IMR-90 (cell line): ENCODE results near the gene NFILZ. TPM values are rescaled to one million over a fixed set of nuclear protein-coding genes. Genes with fewer than 3 reads are reported as not detected.

Experiments
- ATAC-seq: fragments of 200-7000 bp; cut with Tn5 transposase; 2 replicates; pipeline ENCODE4 v1.9.1; 2020; ENCODE audit warnings: low read depth, mild to moderate bottlenecking, moderate library complexity
- BruUV-seq: library from RNA; stranded (reverse); fragments of 400-500 nt; replicated peaks from 2 replicates; lab custom pipeline; 2021; lab: Mats Ljungman, UMichigan
- CTCF ChIA-PET: fragments of 300-600 bp; formaldehyde crosslinking; extraction: SDS; loops from one replicate; lab custom pipeline; 2021; ENCODE audit warnings: antibody characterized with exemption; lab: Yijun Ruan, JAX
- POLR2A ChIA-PET: fragments of 300-600 bp; sonication (Branson Sonifier 250); formaldehyde crosslinking; loops from one replicate; lab custom pipeline; 2022; ENCODE audit warnings: antibody characterized with exemption; ENCODE audit not compliant: unreplicated experiment; lab: Charles Lee
- DNase-seq: peaks from one replicate; pipeline ENCODE4 v3.0.0; 2013
- H2AFZ ChIP-seq: replicated peaks from 2 replicates; pipeline ENCODE3; 2013; ENCODE audit warnings: low read length, mild to moderate bottlenecking; ENCODE audit not compliant: poor library complexity
- H2AK5ac ChIP-seq: 2 replicates; pipeline ENCODE4 v1.6.1; 2013; ENCODE audit warnings: low read depth, low read length, inconsistent platforms
- H2AK9ac ChIP-seq: replicated peaks from 2 replicates; pipeline ENCODE3; 2013; ENCODE audit warnings: mild to moderate bottlenecking, low read depth, low read length, moderate library complexity; ENCODE audit not compliant: poor library complexity
- H2BK120ac ChIP-seq: 2 replicates; pipeline ENCODE4 v1.6.1; 2013; ENCODE audit warnings: low read depth, low read length, inconsistent platforms
- H2BK15ac ChIP-seq: 3 replicates; pipeline ENCODE4 v1.6.1; 2013; ENCODE audit warnings: low read depth, low read length, inconsistent platforms
- H2BK20ac ChIP-seq: 2 replicates; pipeline ENCODE4 v1.6.1; 2013; ENCODE audit warnings: low read depth, mild to moderate bottlenecking, inconsistent platforms, low read length, moderate library complexity
- H2BK5ac ChIP-seq: 2 replicates; pipeline ENCODE4 v1.6.1; 2013; ENCODE audit warnings: mild to moderate bottlenecking, low read depth, low read length, inconsistent platforms; ENCODE audit not compliant: poor library complexity, severe bottlenecking
- H3K14ac ChIP-seq: replicated peaks from 2 replicates; pipeline ENCODE4 v1.6.1; 2013; ENCODE audit warnings: low read depth, low read length, inconsistent platforms
- H3K18ac ChIP-seq: 2 replicates; pipeline ENCODE4 v1.6.1; 2013; ENCODE audit warnings: low read depth, low read length, control low read depth
- H3K23ac ChIP-seq: 2 replicates; pipeline ENCODE4 v1.6.1; 2013; ENCODE audit warnings: low read depth, low read length, inconsistent platforms
- H3K27ac ChIP-seq: 2 replicates; pipeline ENCODE4 v1.5.1; 2013; ENCODE audit warnings: mild to moderate bottlenecking, control low read depth, low read length; ENCODE audit not compliant: insufficient read depth
- H3K27me3 ChIP-seq: 2 replicates; pipeline ENCODE4 v1.6.1; 2013; ENCODE audit warnings: low read length; ENCODE audit not compliant: control insufficient read depth, insufficient read depth
- H3K36me3 ChIP-seq: 2 replicates; pipeline ENCODE4 v1.6.1; 2013; ENCODE audit warnings: low read length, mixed read lengths; ENCODE audit not compliant: control insufficient read depth, insufficient read depth
- H3K4ac ChIP-seq: 2 replicates; pipeline ENCODE4 v1.6.1; 2013; ENCODE audit warnings: low read depth, low read length, inconsistent platforms
- H3K4me1 ChIP-seq: 2 replicates; pipeline ENCODE4 v1.6.1; 2013; ENCODE audit warnings: low read length, mixed read lengths; ENCODE audit not compliant: control insufficient read depth, insufficient read depth
- H3K4me2 ChIP-seq: 2 replicates; pipeline ENCODE4 v1.6.1; 2013; ENCODE audit warnings: low read depth, mild to moderate bottlenecking, control low read depth, low read length, moderate library complexity
- H3K4me3 ChIP-seq: 2 replicates; pipeline ENCODE4 v1.5.1; 2013; ENCODE audit warnings: low read depth, mild to moderate bottlenecking, control low read depth, low read length, moderate library complexity; ENCODE audit not compliant: insufficient read depth
- H3K56ac ChIP-seq: 2 replicates; pipeline ENCODE4 v1.6.1; 2013; ENCODE audit warnings: low read length, inconsistent platforms; ENCODE audit not compliant: insufficient read depth; ENCODE audit errors: extremely low read depth
- H3K79me1 ChIP-seq, 2 experiments: 2 replicates each; pipeline ENCODE4 v1.6.1; 2013; ENCODE audit warnings: low read length in 2 of 2, inconsistent platforms in 1 of 2, low read depth in 1 of 2
- H3K9ac ChIP-seq: 2 replicates; pipeline ENCODE4 v1.6.1; 2013; ENCODE audit warnings: low read depth, low read length, control low read depth
- H3K9me1 ChIP-seq: 2 replicates; pipeline ENCODE4 v1.6.1; 2013; ENCODE audit warnings: low read length, inconsistent platforms; ENCODE audit not compliant: insufficient read depth
- H3K9me3 ChIP-seq: 2 replicates; pipeline ENCODE4 v1.6.1; 2013; ENCODE audit warnings: low read length; ENCODE audit not compliant: control insufficient read depth, insufficient read depth
- H4K20me1 ChIP-seq: 2 replicates; pipeline ENCODE4 v1.6.1; 2013; ENCODE audit warnings: low read length, inconsistent platforms; ENCODE audit not compliant: insufficient read depth
- H4K5ac ChIP-seq: 2 replicates; pipeline ENCODE4 v1.6.1; 2013; ENCODE audit warnings: mild to moderate bottlenecking, low read depth, low read length, control low read depth
- H4K8ac ChIP-seq, 2 experiments: 2 replicates each; pipeline ENCODE4 v1.6.1; 2013; ENCODE audit warnings: low read depth in 2 of 2, low read length in 2 of 2, control low read depth in 1 of 2, inconsistent platforms in 1 of 2
- H4K91ac ChIP-seq: 2 replicates; pipeline ENCODE4 v1.6.1; 2013; ENCODE audit warnings: low read depth, low read length, inconsistent platforms; ENCODE audit not compliant: insufficient read depth
- BHLHE40 ChIP-seq: fragments of 150-350 bp; IDR thresholded peaks from 2 replicates; pipeline ENCODE4 v1.6.1; 2016; ENCODE audit warnings: mild to moderate bottlenecking, low read depth, low read length
- ELK1 ChIP-seq: fragments of 150-350 bp; IDR thresholded peaks from 2 replicates; pipeline ENCODE4 v1.6.1; 2016; ENCODE audit warnings: low read depth, mild to moderate bottlenecking, low read length, moderate library complexity, borderline replicate concordance
- MAFK ChIP-seq: IDR thresholded peaks from 2 replicates; pipeline ENCODE4 v1.6.1; 2012; ENCODE audit warnings: low read depth, low read length, improper control_type of control experiment
- MAZ ChIP-seq: IDR thresholded peaks from 2 replicates; pipeline ENCODE4 v1.6.1; 2012; ENCODE audit warnings: low read depth, mild to moderate bottlenecking, low read length, improper control_type of control experiment, moderate library complexity, borderline replicate concordance
- MXI1 ChIP-seq: IDR thresholded peaks from 2 replicates; pipeline ENCODE4 v1.6.1; 2012; ENCODE audit warnings: low read depth, mild to moderate bottlenecking, low read length, moderate library complexity, borderline replicate concordance
- RCOR1 ChIP-seq: IDR thresholded peaks from 2 replicates; pipeline ENCODE4 v1.6.1; 2012; ENCODE audit warnings: mild to moderate bottlenecking, low read length, improper control_type of control experiment; ENCODE audit not compliant: insufficient replicate concordance
- WGBS, 2 experiments: methylation state at CpG; one replicate each; pipeline versions ENCODE4 v1.1.5 to v1.1.7; 2013; ENCODE audit warnings: missing lambda C conversion rate in 2 of 2; ENCODE audit not compliant: insufficient read length in 1 of 2; ENCODE audit errors: extremely low coverage in 2 of 2; 5-methylcytosine and 5-hydroxymethylcytosine counted together
- dilution Hi-C: fragments of 300-500 bp; cut with HindIII; formaldehyde crosslinking; loops from one replicate; pipeline ENCODE4 v1.14.3; 2018; ENCODE audit warnings: low sequenced_read_pairs; ENCODE audit not compliant: unreplicated experiment
- in situ Hi-C: fragments of 300-500 bp; cut with MboI; formaldehyde crosslinking; loops from 3 replicates; pipeline ENCODE4 v1.14.3; 2019; ENCODE audit warnings: low sequenced_read_pairs, inconsistent platforms, mixed read lengths
- intact Hi-C: fragments of 100-400 bp; cut with micrococcal nuclease; formaldehyde crosslinking; loops from 2 replicates; pipeline ENCODE4 v1.10.0; 2022
- polyA plus RNA-seq, 3 experiments: library from polyadenylated mRNA; depleted of rRNA; stranded (reverse); fragments of >200 nt; gene quantifications; 2 replicates each; pipeline ENCODE4 v1.2.3, GENCODE V29; 2012; ENCODE audit warnings: low replicate concordance in 1 of 3
- total RNA-seq: library from RNA; depleted of rRNA; stranded (reverse); fragments of >200 nt; gene quantifications from 2 replicates; pipeline ENCODE4 v1.2.3, GENCODE V29; 2012

NFILZ gene
- total and polyA plus RNA-seq, 2 of the 4 experiments (the other 2 are of a cell fraction): not detected

- Histone ChIP-seq H3K79me1 (no peaks in the 10 kb centered on the region), H4K8ac (no peak overlapping the region), H2BK120ac (no peak overlapping the region), H3K23ac (no peak overlapping the region), H3K4me1 (peaks cover 6% of the 10 kb centered on the region), H3K27ac (no peak overlapping the region), H3K9ac (no peak overlapping the region), H3K18ac (no peak overlapping the region), H3K4me2 (no peak overlapping the region), H2BK20ac (no peak overlapping the region), H2BK5ac (no peak overlapping the region), H3K56ac (no peak overlapping the region), H4K20me1 (no peaks in the 10 kb centered on the region), H3K9me1 (0 out of 2 replicates have a peak, but pooled peaks cover 3% of the 10 kb centered on the region), H3K27me3 (peaks cover 7% of the 10 kb centered on the region), H2AK5ac (no peak overlapping the region), H3K36me3 (no peaks in the 10 kb centered on the region), H4K91ac (no peak overlapping the region), H2AFZ (no peak overlapping the region), H3K4me3 (no peak overlapping the region), H3K4ac (no peak overlapping the region), H2BK15ac (no peak overlapping the region), H3K14ac (no peak overlapping the region), H2AK9ac (no peak overlapping the region), H3K9me3 (0 out of 2 replicates have a peak, but pooled peaks cover 2% of the 10 kb centered on the region), H4K5ac (no peak overlapping the region)
- TF ChIP-seq ELK1 (no peak), BHLHE40 (no peak), MAZ (no peak), MXI1 (no peak), RCOR1 (no peak), MAFK (no peak)
- intact Hi-C loops (no loop called here), in situ Hi-C loops (no loop called here), dilution Hi-C loops (no loop called here)
- ChIA-PET POLR2A (no interaction called here), CTCF (interaction anchor here (0.6 to 2.2 kb wide), 5 partner anchors 8 to 63 kb away, joined by 3 to 13 read pairs (median 6); partner anchors contain the start of gene NFILZ)
- no TSS peak for BruUV-seq
- no peak for ATAC-seq
- no CpG with 5 or more reads among the region's 2 CpGs for WGBS, 2 experiments
- DNase-seq: no peak
These were observed 10.9 kb downstream of the NFILZ start for GRCh38 chr19:8641221-8641907.
